HG02852 (cell line): ENCODE results near the gene CAMK2N2.
A peak's percentile ranks its signal among the peaks of the same experiment; 100 is the strongest.

Source experiments
- ATAC-seq: cut with Tn5 transposase; IDR thresholded peaks from one replicate; pipeline ENCODE4 v1.9.1; 2021; ENCODE audit warnings: mild to moderate bottlenecking, moderate library complexity; ENCODE audit not compliant: unreplicated experiment

Gene CAMK2N2

GRCh38 chr3:184240384-184241140, 20.8 kb downstream of the CAMK2N2 start:
- no peak for ATAC-seq

DNA sequence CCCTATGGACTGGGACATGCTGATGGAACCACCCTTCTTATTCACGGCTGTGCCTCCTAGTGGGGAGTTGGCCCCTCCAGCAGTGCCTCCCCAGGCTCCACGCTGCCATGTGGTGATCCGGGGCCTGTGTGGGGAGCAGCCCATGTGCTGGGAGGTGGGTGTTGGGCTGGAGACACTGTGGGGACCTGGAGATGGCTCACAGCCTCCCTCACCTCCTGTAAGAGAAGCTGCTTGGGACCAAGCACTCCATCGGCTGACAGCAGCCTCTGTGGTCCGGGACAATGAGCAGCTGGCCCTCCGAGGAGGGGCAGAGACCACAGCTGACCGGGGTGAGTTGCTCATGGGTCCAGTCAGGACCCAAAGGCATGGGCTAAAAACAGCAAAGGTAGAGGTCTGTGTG, 21.6 kb downstream of the CAMK2N2 start:
- ATAC-seq, result no peak

DNA sequence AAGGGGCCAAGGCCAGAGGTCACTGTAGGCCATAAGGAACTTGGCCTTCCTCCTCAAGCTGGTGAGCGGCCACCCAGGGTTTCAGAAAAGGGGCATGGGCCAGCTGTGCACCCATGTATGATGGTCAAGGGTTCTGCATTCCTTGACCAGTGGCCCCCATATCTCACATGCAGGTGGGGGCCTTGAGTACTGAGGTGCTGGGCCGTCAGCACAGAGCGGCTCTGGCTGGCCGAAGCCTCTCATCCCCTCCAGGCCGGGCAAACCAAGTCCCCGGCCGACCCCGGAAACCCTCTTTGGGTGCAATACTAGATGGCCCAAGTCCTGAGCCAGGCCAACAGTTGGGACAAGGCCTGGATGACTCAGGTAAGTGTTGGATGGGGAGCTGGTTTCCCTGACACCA, 22.1 kb downstream of the CAMK2N2 start:
- ATAC-seq, result no peak

DNA sequence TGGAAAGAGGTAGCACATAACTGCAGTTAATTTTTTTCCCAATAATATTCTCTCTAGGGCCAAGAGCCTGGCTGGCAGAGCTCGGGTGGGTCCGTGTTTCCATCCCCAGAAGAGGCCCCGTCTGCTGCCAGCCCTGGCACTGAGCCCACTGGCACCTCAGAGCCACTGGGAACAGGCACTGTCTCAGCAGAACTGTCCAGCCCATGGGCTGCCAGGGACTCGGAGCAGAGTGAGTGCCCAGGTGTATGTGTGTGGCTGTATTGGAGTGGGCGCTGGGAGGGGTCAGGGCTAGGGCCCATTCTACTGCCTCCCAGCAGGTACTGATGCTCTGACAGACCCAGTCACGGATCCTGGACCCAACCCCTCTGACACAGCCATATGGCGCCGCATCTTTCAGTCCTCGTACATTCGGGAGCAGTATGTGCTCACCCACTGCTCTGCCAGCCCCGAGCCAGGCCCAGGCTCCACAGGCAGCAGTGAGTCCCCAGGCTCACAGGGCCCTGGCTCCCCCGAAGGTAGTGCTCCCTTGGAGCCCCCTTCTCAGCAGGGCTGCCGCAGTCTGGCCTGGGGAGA, 23.0 kb downstream of the CAMK2N2 start:
- ATAC-seq, result no peak

GRCh38 chr3:184237807-184238206, 23.5 kb downstream of the CAMK2N2 start:
- ATAC-seq, result no peak

- ATAC-seq, result no peak
Measured at GRCh38 chr3:184237211-184237610, 24.1 kb downstream of the CAMK2N2 start.

DNA sequence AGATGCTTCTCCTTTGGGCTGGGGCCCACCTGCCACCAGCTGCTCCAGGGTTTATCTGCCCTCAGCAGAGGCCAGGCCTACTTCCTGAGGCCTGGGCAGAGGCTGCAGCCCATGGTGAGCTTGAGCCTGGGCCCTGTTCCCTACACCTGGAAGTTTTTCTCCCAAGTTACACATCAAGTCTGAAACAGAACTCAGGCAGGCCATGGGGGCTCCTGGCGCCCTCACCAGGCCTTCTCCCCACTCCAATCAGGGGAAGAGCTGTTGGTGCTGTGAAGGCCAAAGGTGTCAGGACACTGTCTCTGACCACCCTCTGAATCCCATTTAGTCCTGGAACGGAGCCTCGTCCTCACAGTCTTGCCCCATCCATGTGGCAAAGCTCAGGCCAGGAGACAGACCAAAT, 24.7 kb downstream of the CAMK2N2 start:
- no peak for ATAC-seq

- no peak for ATAC-seq
Measured at GRCh38 chr3:184236033-184236410, 25.3 kb downstream of the CAMK2N2 start.

GRCh38 chr3:184235381-184236032, 25.8 kb downstream of the CAMK2N2 start:
- ATAC-seq, result no peak

DNA sequence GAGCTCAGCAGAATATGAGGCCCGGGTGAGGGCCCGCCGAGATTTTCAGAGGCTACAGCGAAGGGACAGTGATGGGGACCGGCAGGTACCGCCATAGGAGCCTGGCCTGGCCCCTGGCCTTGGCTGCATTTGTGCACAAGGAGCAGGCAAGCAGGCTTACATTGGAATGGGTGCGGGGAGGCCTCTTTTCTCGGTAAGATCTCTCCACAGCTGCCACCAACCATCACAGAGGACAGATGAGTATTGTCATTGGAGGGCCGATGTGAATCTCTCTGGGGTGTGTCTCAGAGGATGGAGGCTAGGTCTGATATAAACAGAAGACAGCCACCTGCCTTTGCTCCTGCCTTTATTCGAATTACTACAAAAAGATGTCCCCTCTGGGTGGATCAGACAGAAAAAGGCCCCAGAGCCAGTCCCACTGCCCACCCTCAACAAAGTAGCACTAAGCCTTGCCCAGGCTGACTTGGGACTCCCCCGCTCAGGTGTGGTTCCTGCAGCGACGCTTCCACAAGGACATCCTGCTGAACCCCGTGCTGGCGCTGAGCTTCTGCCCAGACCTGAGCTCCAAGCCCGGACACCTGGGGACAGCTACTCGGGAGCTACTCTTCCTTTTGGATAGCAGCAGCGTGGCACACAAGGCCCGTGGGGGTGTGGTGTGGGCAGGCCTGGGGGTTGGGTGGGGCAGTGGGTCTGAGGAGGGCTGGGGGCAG, 26.5 kb downstream of the CAMK2N2 start:
- ATAC-seq, result no peak

DNA sequence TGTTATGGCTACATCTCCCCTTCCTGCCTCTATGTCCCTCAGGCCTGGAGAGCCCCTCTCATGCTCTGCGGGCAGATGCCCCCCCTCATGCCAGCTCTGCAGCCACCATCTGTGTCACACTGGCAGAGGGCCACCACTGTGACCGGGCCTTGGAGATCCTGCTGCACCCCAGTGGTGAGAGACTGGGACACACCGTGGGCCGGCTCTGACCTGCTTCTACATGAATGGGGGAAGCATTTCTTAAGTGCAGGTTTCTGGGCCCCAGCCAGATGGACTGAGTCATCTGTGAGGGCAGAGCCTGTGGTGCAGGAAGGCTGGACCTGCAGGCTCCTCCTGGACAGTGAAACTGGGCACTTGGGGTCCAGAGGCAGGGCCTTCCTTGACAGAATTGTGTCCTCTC, 27.1 kb downstream of the CAMK2N2 start:
- ATAC-seq, result no peak

GRCh38 chr3:184233127-184233843, 28.1 kb downstream of the CAMK2N2 start:
- no peak for ATAC-seq

- no peak for ATAC-seq
Measured at GRCh38 chr3:184231671-184232070, 29.7 kb downstream of the CAMK2N2 start.

GRCh38 chr3:184230603-184231528, 30.5 kb downstream of the CAMK2N2 start:
- ATAC-seq, result no peak

GRCh38 chr3:184230081-184230602, 31.2 kb downstream of the CAMK2N2 start:
- no peak for ATAC-seq

GRCh38 chr3:184229394-184230080, 31.8 kb downstream of the CAMK2N2 start, which contains the start of gene VWA5B2:
VWA5B2 (plus strand) TSS chr3:184229585; CDS start chr3:184230529, 944 bp downstream.
- peak; percentile 76 for ATAC-seq

- ATAC-seq, result no peak
Measured at GRCh38 chr3:184228376-184229137, 32.8 kb downstream of the CAMK2N2 start.

GRCh38 chr3:184227481-184227935, 33.8 kb downstream of the CAMK2N2 start:
- ATAC-seq, result no peak
